GM12891 (cell line): ENCODE measurements around the gene GNG13.

ENCODE experiments used
- PAX5 ChIP-seq: IDR thresholded peaks from 2 replicates; pipeline ENCODE4 v1.6.1; 2011; ENCODE audit warnings: low read length, moderate library complexity, mild to moderate bottlenecking; ENCODE audit not compliant: insufficient read depth, severe bottlenecking
- POLR2A ChIP-seq: IDR thresholded peaks from 2 replicates; pipeline ENCODE4 v1.6.1; 2011; ENCODE audit warnings: low read depth, low read length, control low read depth
- POLR2AphosphoS5 ChIP-seq: IDR thresholded peaks from 2 replicates; pipeline ENCODE4 v1.6.1; 2011; ENCODE audit warnings: low read depth, low read length, control low read depth
- SPI1 ChIP-seq: IDR thresholded peaks from 2 replicates; pipeline ENCODE4 v1.6.1; 2011; ENCODE audit warnings: low read depth, low read length, control low read depth
- TAF1 ChIP-seq: IDR thresholded peaks from 2 replicates; pipeline ENCODE4 v1.6.1; 2011; ENCODE audit warnings: low read depth, low read length, control low read depth

GRCh38 chr16:839643-840408 lies 39.3 kb upstream of the GNG13 start:
- TF ChIP-seq POLR2A: no peak
- no peak for TF ChIP-seq TAF1
- no peak for TF ChIP-seq POLR2AphosphoS5
- no peak for TF ChIP-seq PAX5
- no peak for TF ChIP-seq SPI1
